IMR-90 (cell line): ENCODE measurements around the gene DNAH6.

ENCODE experiments used
- CHD1 ChIP-seq: IDR thresholded peaks from 2 replicates; pipeline ENCODE4 v1.6.1; 2012; ENCODE audit warnings: low read depth, low read length, improper control_type of control experiment
- FOS ChIP-seq: fragments of 150-350 bp; IDR thresholded peaks from 2 replicates; pipeline ENCODE4 v1.6.1; 2016; ENCODE audit warnings: low read depth, low read length
- MAFK ChIP-seq: IDR thresholded peaks from 2 replicates; pipeline ENCODE4 v1.6.1; 2012; ENCODE audit warnings: low read depth, low read length, improper control_type of control experiment
- MAZ ChIP-seq: IDR thresholded peaks from 2 replicates; pipeline ENCODE4 v1.6.1; 2012; ENCODE audit warnings: low read depth, mild to moderate bottlenecking, low read length, improper control_type of control experiment, moderate library complexity, borderline replicate concordance
- MXI1 ChIP-seq: IDR thresholded peaks from 2 replicates; pipeline ENCODE4 v1.6.1; 2012; ENCODE audit warnings: low read depth, mild to moderate bottlenecking, low read length, moderate library complexity, borderline replicate concordance
- NFE2L2 ChIP-seq: fragments of 150-350 bp; IDR thresholded peaks from 2 replicates; pipeline ENCODE4 v1.6.1; 2016; ENCODE audit warnings: low read depth, mild to moderate bottlenecking, low read length
- POLR2A ChIP-seq: IDR thresholded peaks from 2 replicates; pipeline ENCODE4 v1.6.1; 2012; ENCODE audit warnings: mild to moderate bottlenecking, low read depth, low read length
- RFX5 ChIP-seq: IDR thresholded peaks from 2 replicates; pipeline ENCODE4 v1.8.0; 2012; ENCODE audit warnings: low read depth, mild to moderate bottlenecking, low read length, moderate library complexity
- TF ChIP-seq, protein P1 (sequence below): conservative IDR thresholded peaks from 2 replicates; pipeline ENCODE4 v1.5.1; 2012; ENCODE audit warnings: mild to moderate bottlenecking, low read depth, low read length, improper control_type of control experiment

DNA sequence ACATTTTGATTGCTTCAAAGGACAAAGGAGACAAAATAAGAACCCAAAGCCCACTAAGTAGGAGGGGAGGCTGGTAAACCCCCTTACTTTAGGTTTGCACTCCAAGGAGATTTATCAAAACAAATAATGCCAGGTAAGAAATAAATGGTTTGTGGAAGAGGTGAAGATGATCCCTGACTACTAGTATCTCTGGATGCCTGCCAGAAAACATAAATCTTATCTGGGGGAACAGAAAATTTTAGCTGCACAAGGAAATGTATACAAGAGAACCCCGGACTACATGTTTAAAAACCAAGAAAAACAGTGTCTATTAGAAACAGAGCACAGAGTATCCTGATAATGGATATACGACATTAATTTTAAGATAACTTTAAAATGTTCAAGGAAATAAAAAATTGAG, 250.5 kb downstream of the DNAH6 start:
- TF ChIP-seq POLR2A (no peak), CHD1 (no peak), MAFK (no peak), MAZ (no peak), FOS (no peak), RFX5 (no peak), NFE2L2 (no peak), MXI1 (no peak)
- TF ChIP-seq, protein P1, sequence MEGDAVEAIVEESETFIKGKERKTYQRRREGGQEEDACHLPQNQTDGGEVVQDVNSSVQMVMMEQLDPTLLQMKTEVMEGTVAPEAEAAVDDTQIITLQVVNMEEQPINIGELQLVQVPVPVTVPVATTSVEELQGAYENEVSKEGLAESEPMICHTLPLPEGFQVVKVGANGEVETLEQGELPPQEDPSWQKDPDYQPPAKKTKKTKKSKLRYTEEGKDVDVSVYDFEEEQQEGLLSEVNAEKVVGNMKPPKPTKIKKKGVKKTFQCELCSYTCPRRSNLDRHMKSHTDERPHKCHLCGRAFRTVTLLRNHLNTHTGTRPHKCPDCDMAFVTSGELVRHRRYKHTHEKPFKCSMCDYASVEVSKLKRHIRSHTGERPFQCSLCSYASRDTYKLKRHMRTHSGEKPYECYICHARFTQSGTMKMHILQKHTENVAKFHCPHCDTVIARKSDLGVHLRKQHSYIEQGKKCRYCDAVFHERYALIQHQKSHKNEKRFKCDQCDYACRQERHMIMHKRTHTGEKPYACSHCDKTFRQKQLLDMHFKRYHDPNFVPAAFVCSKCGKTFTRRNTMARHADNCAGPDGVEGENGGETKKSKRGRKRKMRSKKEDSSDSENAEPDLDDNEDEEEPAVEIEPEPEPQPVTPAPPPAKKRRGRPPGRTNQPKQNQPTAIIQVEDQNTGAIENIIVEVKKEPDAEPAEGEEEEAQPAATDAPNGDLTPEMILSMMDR = no peak
